HFF-Myc (cell line): ENCODE results near the gene GPX3.

Experiments
- DNase-seq: peaks from one replicate; pipeline ENCODE4 v3.0.0-alpha.2; 2011; ENCODE audit warnings: low read depth; ENCODE audit errors: extremely low read depth
- H3K4me3 ChIP-seq: replicated peaks from 2 replicates; pipeline ENCODE4 v1.5.1; 2011; ENCODE audit warnings: low read depth, mild to moderate bottlenecking, control low read depth, low read length
- TF ChIP-seq, protein P1 (sequence below): IDR thresholded peaks from 2 replicates; pipeline ENCODE4 v1.5.1; 2012; ENCODE audit warnings: mild to moderate bottlenecking, low read depth, low read length, control low read depth; ENCODE audit errors: missing control alignments

Gene GPX3

DNA sequence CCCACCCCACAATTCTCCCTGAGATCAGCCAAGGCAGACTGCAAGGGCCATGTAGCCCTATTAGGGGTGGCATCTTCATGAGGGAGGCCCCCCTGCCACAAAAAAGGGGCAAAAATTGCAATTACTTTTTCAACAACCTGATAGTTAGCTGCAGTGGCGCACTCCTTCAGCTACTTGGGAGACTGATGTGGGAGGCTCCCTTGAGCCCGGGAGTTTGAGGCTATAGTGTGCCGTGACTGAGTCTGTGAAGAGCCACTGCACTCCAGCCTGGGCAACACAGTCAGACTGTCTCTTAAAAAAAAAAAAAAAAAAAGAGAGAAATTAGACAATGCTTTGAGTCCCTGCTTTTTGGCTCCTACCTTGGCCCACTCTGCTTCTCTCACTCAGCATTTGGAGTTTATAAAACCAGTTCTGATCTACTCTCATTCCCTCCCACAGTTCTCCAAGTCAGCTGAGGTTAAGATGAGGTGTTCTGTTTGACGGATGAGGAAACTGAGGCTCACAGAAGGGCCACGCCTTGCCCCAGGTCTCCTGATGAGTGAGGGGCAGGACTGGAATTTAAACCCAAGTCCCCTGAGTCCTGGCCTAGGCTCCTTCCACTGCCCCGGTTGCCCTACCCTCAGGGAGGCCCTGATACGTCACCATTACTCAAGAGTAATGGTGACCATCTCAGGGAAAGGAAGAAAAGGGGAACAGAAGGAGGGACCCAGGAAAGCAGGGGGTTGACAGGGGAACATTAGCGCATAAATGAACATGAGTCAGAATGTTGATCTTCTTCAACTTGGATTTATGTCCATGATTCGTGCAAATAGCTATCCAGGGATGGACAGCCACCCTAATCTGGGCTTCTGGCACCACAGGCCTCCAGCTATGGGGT, 9.0 kb downstream of the GPX3 start:
- DNase-seq, result no peak
- TF ChIP-seq, protein P1, sequence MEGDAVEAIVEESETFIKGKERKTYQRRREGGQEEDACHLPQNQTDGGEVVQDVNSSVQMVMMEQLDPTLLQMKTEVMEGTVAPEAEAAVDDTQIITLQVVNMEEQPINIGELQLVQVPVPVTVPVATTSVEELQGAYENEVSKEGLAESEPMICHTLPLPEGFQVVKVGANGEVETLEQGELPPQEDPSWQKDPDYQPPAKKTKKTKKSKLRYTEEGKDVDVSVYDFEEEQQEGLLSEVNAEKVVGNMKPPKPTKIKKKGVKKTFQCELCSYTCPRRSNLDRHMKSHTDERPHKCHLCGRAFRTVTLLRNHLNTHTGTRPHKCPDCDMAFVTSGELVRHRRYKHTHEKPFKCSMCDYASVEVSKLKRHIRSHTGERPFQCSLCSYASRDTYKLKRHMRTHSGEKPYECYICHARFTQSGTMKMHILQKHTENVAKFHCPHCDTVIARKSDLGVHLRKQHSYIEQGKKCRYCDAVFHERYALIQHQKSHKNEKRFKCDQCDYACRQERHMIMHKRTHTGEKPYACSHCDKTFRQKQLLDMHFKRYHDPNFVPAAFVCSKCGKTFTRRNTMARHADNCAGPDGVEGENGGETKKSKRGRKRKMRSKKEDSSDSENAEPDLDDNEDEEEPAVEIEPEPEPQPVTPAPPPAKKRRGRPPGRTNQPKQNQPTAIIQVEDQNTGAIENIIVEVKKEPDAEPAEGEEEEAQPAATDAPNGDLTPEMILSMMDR, result no peak

DNA sequence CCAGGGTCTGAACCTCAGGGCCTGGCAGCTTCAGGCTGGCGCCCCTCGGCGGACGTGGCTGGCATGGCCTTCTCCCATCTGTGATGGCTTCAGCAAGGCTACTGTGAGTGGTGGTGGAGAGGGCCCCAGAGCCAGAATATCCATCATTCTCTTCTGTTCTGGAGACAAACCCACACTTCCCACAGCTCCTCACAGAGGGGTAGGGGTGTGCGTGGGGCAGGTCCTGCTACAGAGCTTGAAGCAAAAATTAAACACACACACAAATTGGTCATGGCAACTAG, 9.6 kb downstream of the GPX3 start:
- H3K4me3 ChIP-seq, result no peak overlapping the region
- no peak for DNase-seq
- TF ChIP-seq, protein P1, result no peak

More for the DNA sequence above, 9.0 kb downstream of the GPX3 start:
- no peak overlapping the region for H3K4me3 ChIP-seq

DNA sequence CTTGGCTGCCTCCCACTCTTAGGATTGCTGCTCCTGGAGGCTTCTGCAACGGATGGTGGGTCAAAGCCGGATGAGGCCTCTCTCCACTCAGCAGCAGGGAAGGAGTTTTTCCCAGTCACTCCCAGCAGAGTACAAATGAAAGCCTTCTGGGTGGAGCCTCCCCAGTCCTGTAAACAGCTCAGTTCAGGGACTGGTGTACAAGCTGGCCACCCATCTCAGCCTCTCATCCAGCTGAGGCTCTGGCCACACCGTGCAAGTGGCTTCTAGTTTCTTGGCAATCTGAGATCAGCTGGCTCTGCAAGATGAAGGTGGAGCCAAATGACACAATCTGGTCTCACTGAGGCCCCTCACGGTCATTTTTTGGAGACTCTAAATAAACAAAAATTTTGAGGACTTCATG, 10.0 kb downstream of the GPX3 start:
- no peak overlapping the region for H3K4me3 ChIP-seq
- no peak for DNase-seq
- TF ChIP-seq, protein P1, result no peak

DNA sequence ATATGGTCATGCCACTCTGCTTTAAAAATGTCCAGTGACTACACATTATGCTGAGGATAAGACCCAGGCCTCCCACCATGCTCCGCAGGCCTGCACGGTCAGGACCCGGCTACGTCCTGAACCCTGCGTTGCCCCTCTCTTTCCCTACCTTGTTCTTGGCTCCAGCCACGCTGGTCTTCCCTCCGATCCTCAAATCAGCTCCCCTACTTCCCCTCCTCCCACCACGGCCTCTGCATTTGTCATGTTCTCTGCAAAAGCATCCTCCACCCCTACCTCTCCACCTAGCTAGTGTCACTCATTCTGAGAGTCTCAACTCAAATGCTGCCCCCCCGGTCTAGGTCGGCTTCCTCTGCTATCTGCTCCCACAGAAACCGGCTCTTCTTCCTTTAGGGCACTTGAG, 11.2 kb downstream of the GPX3 start:
- DNase-seq, result no peak
- H3K4me3 ChIP-seq, result no peak overlapping the region
- TF ChIP-seq, protein P1, result no peak

DNA sequence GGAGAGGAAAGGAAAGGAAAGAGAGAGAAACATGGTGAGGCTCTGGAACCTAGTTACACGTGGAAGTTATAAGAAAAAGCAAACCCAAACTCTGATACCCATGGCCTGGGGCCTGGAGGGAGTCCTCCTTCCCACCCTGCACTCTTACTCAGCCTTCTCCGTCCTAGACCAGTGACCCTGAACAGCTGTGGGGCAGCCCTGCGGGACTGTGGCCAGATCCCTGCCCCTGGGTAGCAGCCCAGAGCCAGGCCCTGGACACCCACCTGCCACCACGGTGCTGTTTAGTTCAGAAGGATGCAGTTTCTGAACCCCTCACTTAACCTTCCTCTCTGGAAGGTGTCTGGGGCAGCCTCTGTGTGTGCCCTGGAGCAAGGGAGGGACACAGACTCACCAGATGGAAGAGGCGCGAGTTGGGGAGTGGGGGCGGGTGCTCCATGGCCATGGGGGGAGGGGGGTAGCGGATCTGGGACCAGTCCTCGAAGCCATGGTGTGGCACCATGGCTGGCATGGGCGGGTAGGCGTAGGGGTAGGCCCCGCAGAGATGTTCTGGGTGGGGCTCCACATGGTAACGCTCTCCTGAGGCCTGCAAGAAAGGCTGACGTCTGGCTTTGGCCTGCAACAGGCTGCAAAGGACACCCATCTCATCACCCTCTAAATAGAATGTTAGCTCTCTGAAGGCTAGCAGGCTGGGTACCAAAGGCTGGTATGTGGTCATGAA, 13.0 kb downstream of the GPX3 start:
- H3K4me3 ChIP-seq, result no peak overlapping the region
- no peak for DNase-seq
- TF ChIP-seq, protein P1, result no peak

DNA sequence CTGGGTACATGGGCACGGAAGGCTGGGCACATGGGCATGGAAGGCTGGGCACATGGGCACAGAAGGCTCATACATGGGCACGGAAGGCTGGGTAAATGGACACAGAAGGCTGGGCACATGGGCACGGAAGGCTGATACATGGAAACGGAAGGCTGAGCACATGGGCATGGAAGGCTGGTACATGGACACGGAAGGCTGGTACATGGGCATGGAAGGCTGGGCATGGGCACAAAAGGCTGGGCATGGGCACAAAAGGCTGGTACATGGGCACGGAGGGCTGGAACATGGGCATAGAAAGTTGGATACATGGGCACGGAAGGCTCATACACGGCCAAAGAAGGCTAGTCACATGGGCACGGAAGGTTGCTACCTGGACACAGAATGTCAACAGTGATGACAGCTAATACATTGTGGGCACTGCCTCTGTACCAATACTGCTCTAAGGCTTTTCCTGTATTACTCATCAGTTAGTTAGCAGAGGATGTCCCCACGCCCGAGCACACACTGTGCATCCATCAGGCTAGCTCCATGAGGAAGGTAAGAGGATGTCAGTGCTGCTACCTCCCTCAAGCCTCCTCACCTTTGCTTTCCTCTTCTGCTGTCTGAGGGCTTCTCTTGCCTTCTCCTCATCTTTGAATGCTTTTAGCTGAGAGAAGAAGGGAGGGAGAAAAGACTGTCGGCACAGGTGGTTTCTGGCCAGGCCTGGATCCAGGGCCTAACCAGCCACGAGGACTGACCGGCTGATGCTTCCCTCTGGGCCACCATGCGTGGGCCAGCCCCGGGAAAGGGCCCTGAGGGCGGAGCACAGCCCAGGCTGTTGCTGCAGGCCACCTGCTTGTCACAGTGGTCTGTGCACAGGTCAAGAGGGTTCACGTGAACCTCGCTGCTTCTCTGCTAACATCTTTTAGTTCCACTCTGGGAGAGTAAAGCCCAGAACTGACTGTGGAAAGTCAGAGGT, 14.3 kb downstream of the GPX3 start:
- H3K4me3 ChIP-seq, result no peak overlapping the region
- DNase-seq, result no peak
- TF ChIP-seq, protein P1, result no peak
